Measurements from ENCODE around the gene WNT11. TPM values are rescaled to one million over a fixed set of nuclear protein-coding genes. Genes with fewer than 3 reads are reported as not detected.

Gene WNT11
- total RNA-seq, 2 donors from 2014 or later: 3.6 to 3.8 TPM

GRCh38 chr11:76208438-76209374, 2.4 kb upstream of the WNT11 start:
- Histone ChIP-seq H3K27me3 (peaks cover 47% of the 10 kb centered on the region), H3K9me3 (no peaks in the 10 kb centered on the region), H3K4me3 (peak overlapping the region; percentile 71), H3K36me3 (no peaks in the 10 kb centered on the region), H3K9ac (ENCODE audit: low read depth in 2 of 2, low read length in 2 of 2) (peak overlapping the region; percentile 64 to 73), H3K4me1 (peaks cover 27% of the 10 kb centered on the region), H3K27ac (no peak overlapping the region)
- intact Hi-C loops (cut with DNase I): no loop called here
- TF ChIP-seq CTCF (IDR thresholded peaks at IDR 0.05): peak; percentile 81
- DNase-seq: peak; percentile 88

- Histone ChIP-seq H3K9ac (ENCODE audit: low read depth in 2 of 2, low read length in 2 of 2) (peak overlapping the region; percentile 30 to 73), H3K27me3 (peaks cover 47% of the 10 kb centered on the region)
- intact Hi-C loops (cut with DNase I): loop anchor here (2.0 kb wide), 1 partner anchor 111 kb away; no protein-coding TSS in a partner anchor
Measured at GRCh38 chr11:76207642-76208401, 1.5 kb upstream of the WNT11 start.

GRCh38 chr11:76206077-76206326, 300 bp downstream of the WNT11 start:
- DNase-seq: no peak
- Histone ChIP-seq H3K4me3 (peak overlapping the region; percentile 71), H3K9ac (ENCODE audit: low read depth in 2 of 2, low read length in 2 of 2) (peak overlapping the region; percentile 16 to 19), H3K27me3 (peaks cover 33% of the 10 kb centered on the region), H3K27ac (no peak overlapping the region), H3K4me1 (peaks cover 27% of the 10 kb centered on the region), H3K9me3 (no peaks in the 10 kb centered on the region), H3K36me3 (no peaks in the 10 kb centered on the region)
- TF ChIP-seq CTCF (IDR thresholded peaks at IDR 0.05): no peak
- intact Hi-C loops (cut with DNase I): loop anchor here (2.0 kb wide), 1 partner anchor 113 kb away; no protein-coding TSS in a partner anchor

More at GRCh38 chr11:76207642-76208401, 1.5 kb upstream of the WNT11 start:
- H3K27ac ChIP-seq: no peak overlapping the region
- peaks cover 27% of the 10 kb centered on the region for H3K4me1 ChIP-seq
- peak; percentile 86 for DNase-seq
- TF ChIP-seq CTCF (IDR thresholded peaks at IDR 0.05): peak; percentile 98
- no peaks in the 10 kb centered on the region for H3K9me3 ChIP-seq
- peak overlapping the region; percentile 71 for H3K4me3 ChIP-seq
- H3K36me3 ChIP-seq: no peaks in the 10 kb centered on the region

- Histone ChIP-seq H3K9me3 (no peaks in the 10 kb centered on the region), H3K9ac (ENCODE audit: low read depth in 2 of 2, low read length in 2 of 2) (peak overlapping the region; percentile 16 to 19), H3K27ac (no peak overlapping the region), H3K4me1 (peaks cover 24% of the 10 kb centered on the region), H3K36me3 (no peaks in the 10 kb centered on the region), H3K27me3 (peaks cover 29% of the 10 kb centered on the region), H3K4me3 (peak overlapping the region; percentile 71)
- DNase-seq: no peak
- intact Hi-C loops (cut with DNase I): loop anchor here (2.0 kb wide), 1 partner anchor 113 kb away; no protein-coding TSS in a partner anchor
- no peak for TF ChIP-seq CTCF (IDR thresholded peaks at IDR 0.05)
Measured at GRCh38 chr11:76205252-76206076, 838 bp downstream of the WNT11 start.

GRCh38 chr11:76203937-76204336, 2.4 kb downstream of the WNT11 start:
- no peak overlapping the region for H3K4me3 ChIP-seq
- H3K4me1 ChIP-seq: peaks cover 18% of the 10 kb centered on the region
- H3K27ac ChIP-seq: no peak overlapping the region
- H3K27me3 ChIP-seq: peaks cover 16% of the 10 kb centered on the region
- intact Hi-C loops (cut with DNase I): no loop called here
- no peak overlapping the region for H3K9ac ChIP-seq (ENCODE audit: low read depth in 2 of 2, low read length in 2 of 2)
- no peaks in the 10 kb centered on the region for H3K9me3 ChIP-seq
- no peak for DNase-seq
- TF ChIP-seq CTCF (IDR thresholded peaks at IDR 0.05): no peak
- no peaks in the 10 kb centered on the region for H3K36me3 ChIP-seq
